IMR-90 (cell line): ENCODE results near the gene GPR62.

Experiments used
- BHLHE40 ChIP-seq: fragments of 150-350 bp; IDR thresholded peaks from 2 replicates; pipeline ENCODE4 v1.6.1; 2016; ENCODE audit warnings: mild to moderate bottlenecking, low read depth, low read length
- CEBPB ChIP-seq: IDR thresholded peaks from 2 replicates; pipeline ENCODE4 v1.6.1; 2012; ENCODE audit warnings: low read depth, low read length, improper control_type of control experiment
- CHD1 ChIP-seq: IDR thresholded peaks from 2 replicates; pipeline ENCODE4 v1.6.1; 2012; ENCODE audit warnings: low read depth, low read length, improper control_type of control experiment
- MXI1 ChIP-seq: IDR thresholded peaks from 2 replicates; pipeline ENCODE4 v1.6.1; 2012; ENCODE audit warnings: low read depth, mild to moderate bottlenecking, low read length, moderate library complexity, borderline replicate concordance
- NFE2L2 ChIP-seq: fragments of 150-350 bp; IDR thresholded peaks from 2 replicates; pipeline ENCODE4 v1.6.1; 2016; ENCODE audit warnings: low read depth, mild to moderate bottlenecking, low read length
- POLR2A ChIP-seq: IDR thresholded peaks from 2 replicates; pipeline ENCODE4 v1.6.1; 2012; ENCODE audit warnings: mild to moderate bottlenecking, low read depth, low read length
- RAD21 ChIP-seq: IDR thresholded peaks from 2 replicates; pipeline ENCODE4 v1.6.1; 2012; ENCODE audit warnings: low read length, improper control_type of control experiment
- RFX5 ChIP-seq: IDR thresholded peaks from 2 replicates; pipeline ENCODE4 v1.8.0; 2012; ENCODE audit warnings: low read depth, mild to moderate bottlenecking, low read length, moderate library complexity
- TF ChIP-seq, protein P1 (sequence below): conservative IDR thresholded peaks from 2 replicates; pipeline ENCODE4 v1.5.1; 2012; ENCODE audit warnings: mild to moderate bottlenecking, low read depth, low read length, improper control_type of control experiment
- TF ChIP-seq, protein P2 (sequence below): fragments of 150-350 bp; IDR thresholded peaks from 2 replicates; pipeline ENCODE4 v1.6.1; 2017; ENCODE audit warnings: mild to moderate bottlenecking, antibody characterized with exemption, low read length, low read depth

DNA sequence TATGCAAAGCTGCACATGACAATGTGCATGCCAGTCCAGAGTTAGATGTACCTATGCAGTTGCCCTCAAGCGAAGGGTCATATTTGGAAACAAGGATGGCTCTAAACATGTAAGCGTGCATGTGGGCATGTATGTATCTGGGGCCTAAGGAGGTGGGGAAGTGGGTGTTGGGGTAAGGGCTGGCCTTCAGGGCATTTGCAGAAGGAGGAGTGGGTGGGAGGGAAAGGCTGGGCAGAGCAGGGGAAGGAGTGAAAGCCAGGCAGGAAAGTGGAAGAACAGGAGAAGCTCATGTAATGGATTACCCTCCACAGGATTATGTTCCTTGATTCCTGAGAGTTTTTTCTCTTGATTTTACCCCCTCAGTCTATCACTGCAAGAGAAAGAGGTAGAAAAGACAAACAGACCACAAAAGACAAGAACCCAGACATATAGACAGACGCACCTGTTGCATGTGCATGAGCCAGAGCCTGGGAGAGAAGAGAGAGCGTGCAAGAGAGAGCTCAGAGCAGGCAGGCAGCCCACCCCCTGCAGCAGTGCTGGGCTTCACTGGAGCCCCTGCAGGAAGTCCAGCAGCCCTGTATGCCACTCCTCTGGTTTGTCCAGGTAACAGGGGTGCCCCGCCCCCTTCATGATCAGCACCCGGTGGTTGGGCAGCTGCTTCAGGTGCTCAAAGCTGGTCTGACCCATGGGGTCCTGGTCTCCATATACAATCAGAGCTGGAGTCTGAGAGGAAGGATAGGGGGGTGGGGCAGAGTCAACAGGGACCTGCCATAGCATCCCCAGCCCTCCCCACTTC is 13.9 kb downstream of the GPR62 start:
- no peak for TF ChIP-seq POLR2A
- TF ChIP-seq CEBPB: no peak
- TF ChIP-seq, protein P1, sequence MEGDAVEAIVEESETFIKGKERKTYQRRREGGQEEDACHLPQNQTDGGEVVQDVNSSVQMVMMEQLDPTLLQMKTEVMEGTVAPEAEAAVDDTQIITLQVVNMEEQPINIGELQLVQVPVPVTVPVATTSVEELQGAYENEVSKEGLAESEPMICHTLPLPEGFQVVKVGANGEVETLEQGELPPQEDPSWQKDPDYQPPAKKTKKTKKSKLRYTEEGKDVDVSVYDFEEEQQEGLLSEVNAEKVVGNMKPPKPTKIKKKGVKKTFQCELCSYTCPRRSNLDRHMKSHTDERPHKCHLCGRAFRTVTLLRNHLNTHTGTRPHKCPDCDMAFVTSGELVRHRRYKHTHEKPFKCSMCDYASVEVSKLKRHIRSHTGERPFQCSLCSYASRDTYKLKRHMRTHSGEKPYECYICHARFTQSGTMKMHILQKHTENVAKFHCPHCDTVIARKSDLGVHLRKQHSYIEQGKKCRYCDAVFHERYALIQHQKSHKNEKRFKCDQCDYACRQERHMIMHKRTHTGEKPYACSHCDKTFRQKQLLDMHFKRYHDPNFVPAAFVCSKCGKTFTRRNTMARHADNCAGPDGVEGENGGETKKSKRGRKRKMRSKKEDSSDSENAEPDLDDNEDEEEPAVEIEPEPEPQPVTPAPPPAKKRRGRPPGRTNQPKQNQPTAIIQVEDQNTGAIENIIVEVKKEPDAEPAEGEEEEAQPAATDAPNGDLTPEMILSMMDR: no peak
- TF ChIP-seq RFX5: no peak
- TF ChIP-seq BHLHE40: no peak
- TF ChIP-seq NFE2L2: no peak
- TF ChIP-seq RAD21: no peak
- no peak for TF ChIP-seq CHD1
- TF ChIP-seq, protein P2, sequence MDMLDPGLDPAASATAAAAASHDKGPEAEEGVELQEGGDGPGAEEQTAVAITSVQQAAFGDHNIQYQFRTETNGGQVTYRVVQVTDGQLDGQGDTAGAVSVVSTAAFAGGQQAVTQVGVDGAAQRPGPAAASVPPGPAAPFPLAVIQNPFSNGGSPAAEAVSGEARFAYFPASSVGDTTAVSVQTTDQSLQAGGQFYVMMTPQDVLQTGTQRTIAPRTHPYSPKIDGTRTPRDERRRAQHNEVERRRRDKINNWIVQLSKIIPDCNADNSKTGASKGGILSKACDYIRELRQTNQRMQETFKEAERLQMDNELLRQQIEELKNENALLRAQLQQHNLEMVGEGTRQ: no peak
- no peak for TF ChIP-seq MXI1
